Kidney epithelial cell (primary cell): ENCODE results near the gene BAIAP3. TPM values are rescaled to one million over a fixed set of nuclear protein-coding genes. Genes with fewer than 3 reads are reported as not detected.

Source experiments
- DNase-seq: peaks from one replicate; pipeline ENCODE4 v3.0.0-alpha.2; 2010; ENCODE audit warnings: low read depth
- H3K27me3 ChIP-seq: 2 replicates; pipeline ENCODE4 v1.6.0; 2011; ENCODE audit warnings: low read length; ENCODE audit not compliant: control insufficient read depth, insufficient read depth
- H3K36me3 ChIP-seq: 2 replicates; pipeline ENCODE4 v1.5.1; 2011; ENCODE audit warnings: low read length; ENCODE audit not compliant: control insufficient read depth, insufficient read depth
- H3K4me3 ChIP-seq: 2 replicates; pipeline ENCODE4 v1.5.1; 2011; ENCODE audit warnings: low read depth, mild to moderate bottlenecking, control low read depth, low read length
- CTCF ChIP-seq: IDR thresholded peaks from 2 replicates; pipeline ENCODE4 v1.5.1; 2011; ENCODE audit warnings: mild to moderate bottlenecking, moderate library complexity, low read length, control low read depth, inconsistent platforms; ENCODE audit not compliant: insufficient read depth, poor library complexity, severe bottlenecking
- total RNA-seq: library from RNA; depleted of rRNA; stranded (reverse); fragments of >200 nt; gene quantifications from 2 replicates; pipeline ENCODE4 v1.2.3, GENCODE V29; 2015

The BAIAP3 gene
- total RNA-seq, 1 donor from 2014 or later = 5.8 TPM

GRCh38 chr16:1351582-1352362, 18.3 kb downstream of the BAIAP3 start, which contains the start of the genes GNPTG and TSR3:
Gene GNPTG (plus strand): TSS chr16:1351931. CDS start chr16:1351966, 35 bp downstream.
Gene TSR3 (minus strand): TSS chr16:1351878. CDS start chr16:1351804, 74 bp downstream.
- peak; percentile 31 for DNase-seq
- Histone ChIP-seq H3K36me3 (no peaks in the 10 kb centered on the region), H3K4me3 (peak within 1 kb of the TSS; percentile 68), H3K27me3 (no peaks in the 10 kb centered on the region)
- no peak for TF ChIP-seq CTCF

- Histone ChIP-seq H3K36me3 (no peaks in the 10 kb centered on the region), H3K4me3 (no peak overlapping the region), H3K27me3 (no peaks in the 10 kb centered on the region)
- no peak for TF ChIP-seq CTCF
- DNase-seq = no peak
These were observed 21.5 kb downstream of the BAIAP3 start for GRCh38 chr16:1354815-1355540.

GRCh38 chr16:1355591-1355990, 22.1 kb downstream of the BAIAP3 start:
- H3K4me3 ChIP-seq = no peak overlapping the region
- H3K27me3 ChIP-seq = no peaks in the 10 kb centered on the region
- H3K36me3 ChIP-seq = no peaks in the 10 kb centered on the region
- no peak for DNase-seq
- TF ChIP-seq CTCF = no peak

- no peaks in the 10 kb centered on the region for H3K27me3 ChIP-seq
- no peak for DNase-seq
- no peaks in the 10 kb centered on the region for H3K36me3 ChIP-seq
- TF ChIP-seq CTCF = no peak
- H3K4me3 ChIP-seq = no peak overlapping the region
These were observed 22.8 kb downstream of the BAIAP3 start for GRCh38 chr16:1356061-1356900.

- DNase-seq = no peak
- no peak for TF ChIP-seq CTCF
- Histone ChIP-seq H3K27me3 (no peaks in the 10 kb centered on the region), H3K36me3 (peaks cover 3% of the 10 kb centered on the region), H3K4me3 (no peak overlapping the region)
These were observed 24.6 kb downstream of the BAIAP3 start for GRCh38 chr16:1357906-1358566.
